HepG2 (cell line): ENCODE results near the gene CEP164. TPM values are rescaled to one million over a fixed set of nuclear protein-coding genes. Genes with fewer than 3 reads are reported as not detected.

Experiments
- AHDC1 ChIP-seq: sonication (generic); formaldehyde crosslinking; IDR thresholded peaks from 2 replicates; pipeline ENCODE4 v1.5.1; 2020; ENCODE audit warnings: mild to moderate bottlenecking, missing genetic modification reagents, borderline replicate concordance
- ATF4 ChIP-seq, 2 experiments: fragments of 450-650 bp in 1 of 2; sonication (generic) in 1 of 2; formaldehyde crosslinking; IDR thresholded peaks; 2 replicates each; pipeline versions ENCODE4 v1.5.0 to v1.8.0; 2020 to 2022; ENCODE audit warnings: mild to moderate bottlenecking in 1 of 2, missing genetic modification reagents in 1 of 2
- BRCA1 ChIP-seq: sonication (generic); formaldehyde crosslinking; IDR thresholded peaks from 2 replicates; pipeline ENCODE4 v1.4.0; 2020; ENCODE audit warnings: missing genetic modification reagents
- HOXA5 ChIP-seq: sonication (generic); formaldehyde crosslinking; IDR thresholded peaks from 2 replicates; pipeline ENCODE4 v1.4.0; 2020; ENCODE audit warnings: missing genetic modification reagents
- MTA1 ChIP-seq: sonication (generic); formaldehyde crosslinking; IDR thresholded peaks from 2 replicates; pipeline ENCODE4 v1.4.0; 2020; ENCODE audit warnings: missing genetic modification reagents, mild to moderate bottlenecking, borderline replicate concordance
- NFE2L1 ChIP-seq: sonication (generic); formaldehyde crosslinking; IDR thresholded peaks from 2 replicates; pipeline ENCODE4 v1.4.0; 2020; ENCODE audit warnings: missing genetic modification reagents, mild to moderate bottlenecking, borderline replicate concordance
- NFKB2 ChIP-seq: sonication (generic); formaldehyde crosslinking; IDR thresholded peaks from 2 replicates; pipeline ENCODE4 v1.4.0; 2020; ENCODE audit warnings: missing genetic modification reagents, borderline replicate concordance
- NR2C2 ChIP-seq: sonication (generic); formaldehyde crosslinking; IDR thresholded peaks from 2 replicates; pipeline ENCODE4 v1.4.0; 2020; ENCODE audit warnings: missing genetic modification reagents, mild to moderate bottlenecking, moderate library complexity, borderline replicate concordance
- NR2F1 ChIP-seq, 2 experiments: fragments of 450-650 bp in 1 of 2; formaldehyde crosslinking in 1 of 2; IDR thresholded peaks; 2 replicates each; pipeline versions ENCODE4 v1.5.0 to v1.6.1; 2016 to 2020; ENCODE audit warnings: mild to moderate bottlenecking in 1 of 2, missing compliant biosample characterization in 1 of 2, missing genetic modification reagents in 1 of 2, moderate library complexity in 1 of 2
- ONECUT2 ChIP-seq: sonication (generic); formaldehyde crosslinking; IDR thresholded peaks from 2 replicates; pipeline ENCODE4 v1.4.0; 2020; ENCODE audit warnings: missing genetic modification reagents
- PAXIP1 ChIP-seq: sonication (generic); formaldehyde crosslinking; conservative IDR thresholded peaks from 2 replicates; pipeline ENCODE4 v1.4.0; 2020; ENCODE audit warnings: mild to moderate bottlenecking, missing genetic modification reagents, moderate library complexity
- SALL1 ChIP-seq: sonication (generic); formaldehyde crosslinking; IDR thresholded peaks from 2 replicates; pipeline ENCODE4 v1.8.0; 2022; ENCODE audit warnings: mild to moderate bottlenecking, missing genetic modification reagents
- SMAD9 ChIP-seq: sonication (generic); formaldehyde crosslinking; IDR thresholded peaks from 2 replicates; pipeline ENCODE4 v1.5.1; 2020; ENCODE audit warnings: mild to moderate bottlenecking, missing genetic modification reagents
- ZNF17 ChIP-seq: sonication (generic); formaldehyde crosslinking; IDR thresholded peaks from 2 replicates; pipeline ENCODE4 v1.5.0; 2020; ENCODE audit warnings: mild to moderate bottlenecking, missing genetic modification reagents
- ZNF562 ChIP-seq: sonication (generic); formaldehyde crosslinking; IDR thresholded peaks from 2 replicates; pipeline ENCODE4 v1.8.0; 2022; ENCODE audit warnings: missing genetic modification reagents, borderline replicate concordance
- ZNF670 ChIP-seq: sonication (generic); formaldehyde crosslinking; IDR thresholded peaks from 2 replicates; pipeline ENCODE4 v1.8.0; 2022; ENCODE audit warnings: mild to moderate bottlenecking, missing genetic modification reagents, borderline replicate concordance
- ZNF740 ChIP-seq: sonication (generic); formaldehyde crosslinking; IDR thresholded peaks from 2 replicates; pipeline ENCODE4 v1.4.0; 2020; ENCODE audit warnings: missing genetic modification reagents
- ZNF761 ChIP-seq: sonication (generic); formaldehyde crosslinking; conservative IDR thresholded peaks from 2 replicates; pipeline ENCODE4 v1.4.0; 2020; ENCODE audit warnings: mild to moderate bottlenecking, missing genetic modification reagents
- polyA plus RNA-seq, 8 experiments: library from polyadenylated mRNA; depleted of rRNA in 3 of 8; stranded (reverse) in 7 of 8; unstranded in 1 of 8; fragments of >200 nt; fragmentation: Illumina TruSeq in 4 of 8; extraction: Trizol in 4 of 8; gene quantifications; 2 replicates each; pipeline versions ENCODE4 v1.2.1 to v1.2.3, GENCODE V29; 2011 to 2016; ENCODE audit warnings: low read depth in 4 of 8, missing spikeins in 1 of 8, mixed read lengths in 1 of 8; ENCODE audit not compliant: insufficient read depth in 1 of 8
- total RNA-seq, 5 experiments: library from RNA; depleted of rRNA; stranded (reverse); fragments of >200 nt; fragmentation: Illumina TruSeq; extraction: Trizol; gene quantifications; 2 replicates each; pipeline ENCODE4 v1.2.3, GENCODE V29; 2016; ENCODE audit warnings: low read depth in 1 of 5

Gene CEP164
- total and polyA plus RNA-seq, 2 of the 13 experiments (the other 11 are each of a cell fraction or from before 2014, with no cell fraction given), result 11.4 to 15.2 TPM

GRCh38 chr11:117410861-117411710 lies 83.4 kb downstream of the CEP164 start (continued):
- TF ChIP-seq NFE2L1 (CRISPR knock-in tag), result no peak
- no peak for TF ChIP-seq ZNF562 (CRISPR knock-in tag)
- TF ChIP-seq NFKB2 (CRISPR knock-in tag), result no peak
- peak; percentile 62; the same call in 1 of the 2 replicates for TF ChIP-seq SMAD9 (CRISPR knock-in tag)
- TF ChIP-seq SALL1 (CRISPR knock-in tag), result peak; percentile 28
- TF ChIP-seq MTA1 (CRISPR knock-in tag), result peak; percentile 77; the same call in 1 of the 2 replicates
- 0 out of 2 replicates have a peak, but pooled peaks have one; percentile 23 for TF ChIP-seq ZNF740 (CRISPR knock-in tag)
- TF ChIP-seq BRCA1, result no peak
- TF ChIP-seq ATF4 (CRISPR knock-in tag; IDR thresholded peaks at IDR 0.05), result no peak
- TF ChIP-seq AHDC1 (CRISPR knock-in tag), result peak; percentile 43; the same call in 1 of the 2 replicates
- 0 out of 2 replicates have a peak, but pooled peaks have one; percentile 53 for TF ChIP-seq ZNF670 (CRISPR knock-in tag)
- peak; percentile 77 for TF ChIP-seq PAXIP1 (CRISPR knock-in tag)
- TF ChIP-seq HOXA5, result no peak
- TF ChIP-seq ZNF761 (CRISPR knock-in tag), result no peak
- TF ChIP-seq ZNF17 (CRISPR knock-in tag), result no peak
- TF ChIP-seq NR2C2 (CRISPR knock-in tag), result peak; percentile 45; the same call in 1 of the 2 replicates
- peak; percentile 31 to 52; a peak in 2 of 4 replicates for TF ChIP-seq NR2F1 (CRISPR knock-in tag; IDR thresholded peaks at IDR 0.05)
- TF ChIP-seq ONECUT2 (CRISPR knock-in tag), result no peak
